HepG2 (cell line): ENCODE results near the gene TIMP3. TPM values are rescaled to one million over a fixed set of nuclear protein-coding genes. Genes with fewer than 3 reads are reported as not detected.

ENCODE experiments used
- ATAC-seq: fragments of 200-7000 bp; cut with Tn5 transposase; 3 replicates; pipeline ENCODE4 v1.9.1; 2020; ENCODE audit warnings: mild to moderate bottlenecking, moderate library complexity
- BruUV-seq: library from RNA; stranded (reverse); fragments of 400-500 nt; replicated peaks from 2 replicates; lab custom pipeline; 2021; lab: Mats Ljungman, UMichigan
- CTCF ChIA-PET: fragments of 300-600 bp; formaldehyde crosslinking; extraction: SDS; loops from one replicate; lab custom pipeline; 2021; ENCODE audit warnings: low total read pairs, inconsistent platforms, low intra/inter-chr PET ratio; lab: Yijun Ruan, JAX
- POLR2A ChIA-PET: fragments of 350-600 bp; sonication (Branson Sonifier 250); formaldehyde crosslinking; loops from one replicate; lab custom pipeline; 2020; ENCODE audit warnings: antibody characterized with exemption, inconsistent platforms; lab: Yijun Ruan, JAX
- DNase-seq: peaks from one replicate; pipeline ENCODE4 v3.0.0-alpha.2; 2015; ENCODE audit warnings: low spot score
- FAIRE-seq: peaks from 3 replicates; lab custom pipeline; 2011; peaks lifted over from hg19 to GRCh38; lab: Jason Lieb, UNC
- H2AFZ ChIP-seq: one replicate; pipeline ENCODE4 v1.6.1; 2011; ENCODE audit warnings: low read length, inconsistent platforms
- H3K27ac ChIP-seq: fragments of 300-600 bp; 3 replicates; pipeline ENCODE4 v1.8.0; 2011; ENCODE audit warnings: mixed run types, mild to moderate bottlenecking, mixed read lengths, low read length, inconsistent platforms; ENCODE audit not compliant: insufficient read depth; ENCODE audit errors: extremely low read length
- H3K27me3 ChIP-seq, 2 experiments: fragments of 200-600 bp in 1 of 2; 2 replicates in 1 of 2; 3 replicates in 1 of 2; pipeline versions ENCODE4 v1.6.0 to v1.8.0; 2011; ENCODE audit warnings: low read length in 2 of 2, mild to moderate bottlenecking in 2 of 2, moderate library complexity in 2 of 2, inconsistent platforms in 1 of 2; ENCODE audit not compliant: insufficient read depth in 2 of 2, control insufficient read depth in 1 of 2
- H3K36me3 ChIP-seq, 2 experiments: fragments of 200-600 bp in 1 of 2; replicated peaks in 1 of 2; 2 replicates in 1 of 2; 3 replicates in 1 of 2; pipeline versions ENCODE4 v1.5.1 to v1.8.0; 2011; ENCODE audit warnings: low read length in 2 of 2, inconsistent platforms in 1 of 2; ENCODE audit not compliant: insufficient read depth in 2 of 2, control insufficient read depth in 1 of 2
- H3K4me1 ChIP-seq: 2 replicates; pipeline ENCODE4 v1.5.1; 2012; ENCODE audit warnings: low read length, inconsistent platforms; ENCODE audit not compliant: insufficient read depth
- H3K4me2 ChIP-seq: 2 replicates; pipeline ENCODE4 v1.6.0; 2011; ENCODE audit warnings: low read depth, low read length, inconsistent platforms
- H3K4me3 ChIP-seq, 3 experiments: fragments of 200-600 bp in 1 of 3; sonication (generic), shearing (Covaris generic) in 1 of 3; replicated peaks in 1 of 3; 2 replicates each; pipeline ENCODE4 v1.5.1; 2011 to 2016; ENCODE audit warnings: low read length in 3 of 3, inconsistent platforms in 2 of 3, low read depth in 2 of 3, mild to moderate bottlenecking in 2 of 3, control low read depth in 1 of 3, mixed read lengths in 1 of 3; ENCODE audit not compliant: insufficient read depth in 1 of 3
- H3K79me2 ChIP-seq: one replicate; pipeline ENCODE4 v1.6.1; 2011; ENCODE audit warnings: low read length, inconsistent platforms; ENCODE audit not compliant: insufficient read depth
- H3K9ac ChIP-seq: 2 replicates; pipeline ENCODE4 v1.6.0; 2011; ENCODE audit warnings: mild to moderate bottlenecking, low read depth, low read length, inconsistent platforms; ENCODE audit not compliant: insufficient read depth
- H3K9me3 ChIP-seq: 2 replicates; pipeline ENCODE4 v1.5.1; 2012; ENCODE audit warnings: mild to moderate bottlenecking, low read length
- H4K20me1 ChIP-seq: 2 replicates; pipeline ENCODE4 v1.6.0; 2011; ENCODE audit warnings: inconsistent platforms, mild to moderate bottlenecking, low read length, moderate library complexity; ENCODE audit not compliant: insufficient read depth
- ARID2 ChIP-seq: sonication (generic); formaldehyde crosslinking; IDR thresholded peaks from 2 replicates; pipeline ENCODE4 v1.8.1; 2022; ENCODE audit warnings: mild to moderate bottlenecking, missing genetic modification reagents, borderline replicate concordance
- ATF7-NPFF ChIP-seq: sonication (generic); formaldehyde crosslinking; IDR thresholded peaks from 2 replicates; pipeline ENCODE4 v1.8.1; 2023; ENCODE audit warnings: mild to moderate bottlenecking, low read depth, missing genetic modification reagents, moderate library complexity
- ELF3 ChIP-seq: IDR thresholded peaks from 2 replicates; pipeline ENCODE4 v1.6.1; 2016; ENCODE audit warnings: missing genetic modification reagents, missing compliant biosample characterization
- MEF2D ChIP-seq: sonication (generic); formaldehyde crosslinking; IDR thresholded peaks from 2 replicates; pipeline ENCODE4 v1.5.1; 2020; ENCODE audit warnings: mild to moderate bottlenecking, missing genetic modification reagents
- MLLT10 ChIP-seq: sonication (generic); formaldehyde crosslinking; IDR thresholded peaks from 2 replicates; pipeline ENCODE4 v1.4.0; 2020; ENCODE audit warnings: missing genetic modification reagents
- PHF21A ChIP-seq: sonication (generic); formaldehyde crosslinking; IDR thresholded peaks from 2 replicates; pipeline ENCODE4 v1.5.0; 2020; ENCODE audit warnings: mild to moderate bottlenecking, missing genetic modification reagents
- POGK ChIP-seq: sonication (generic); formaldehyde crosslinking; conservative IDR thresholded peaks from 2 replicates; pipeline ENCODE4 v1.8.0; 2022; ENCODE audit warnings: mild to moderate bottlenecking, moderate library complexity, missing genetic modification reagents
- PRMT3 ChIP-seq: sonication (generic); formaldehyde crosslinking; IDR thresholded peaks from 2 replicates; pipeline ENCODE4 v1.8.1; 2022; ENCODE audit warnings: low read depth, mild to moderate bottlenecking, moderate library complexity, missing genetic modification reagents, borderline replicate concordance
- SKIL ChIP-seq: sonication (generic); formaldehyde crosslinking; IDR thresholded peaks from 2 replicates; pipeline ENCODE4 v1.8.0; 2022; ENCODE audit warnings: missing genetic modification reagents, mild to moderate bottlenecking, moderate library complexity, borderline replicate concordance
- SOX6 ChIP-seq, 2 experiments: fragments of 450-650 bp in 1 of 2; sonication (generic) in 1 of 2; formaldehyde crosslinking in 1 of 2; IDR thresholded peaks; 2 replicates each; pipeline versions ENCODE4 v1.4.0 to v1.6.1; 2017 to 2020; ENCODE audit warnings: antibody characterized with exemption in 1 of 2, mild to moderate bottlenecking in 1 of 2, missing genetic modification reagents in 1 of 2
- SP2 ChIP-seq: sonication (generic); formaldehyde crosslinking; IDR thresholded peaks from 2 replicates; pipeline ENCODE4 v1.5.1; 2020; ENCODE audit warnings: mild to moderate bottlenecking, missing genetic modification reagents
- ZBTB3 ChIP-seq: sonication (generic); formaldehyde crosslinking; IDR thresholded peaks from 2 replicates; pipeline ENCODE4 v1.4.0; 2020; ENCODE audit warnings: low read depth, mild to moderate bottlenecking, moderate library complexity, missing genetic modification reagents, borderline replicate concordance
- ZNF180 ChIP-seq: sonication (generic); formaldehyde crosslinking; IDR thresholded peaks from 2 replicates; pipeline ENCODE4 v1.4.0; 2020; ENCODE audit warnings: low read depth, missing genetic modification reagents, borderline replicate concordance
- ZNF281 ChIP-seq: sonication (generic); formaldehyde crosslinking; IDR thresholded peaks from 2 replicates; pipeline ENCODE4 v1.4.0; 2020; ENCODE audit warnings: missing genetic modification reagents, borderline replicate concordance
- ZNF382 ChIP-seq: sonication (generic); formaldehyde crosslinking; IDR thresholded peaks from 2 replicates; pipeline ENCODE4 v1.5.0; 2020; ENCODE audit warnings: missing genetic modification reagents, mild to moderate bottlenecking, borderline replicate concordance
- ZNF501 ChIP-seq: sonication (generic); formaldehyde crosslinking; IDR thresholded peaks from 2 replicates; pipeline ENCODE4 v1.5.1; 2020; ENCODE audit warnings: mild to moderate bottlenecking, moderate library complexity, missing genetic modification reagents
- ZNF615 ChIP-seq: sonication (generic); formaldehyde crosslinking; IDR thresholded peaks from 2 replicates; pipeline ENCODE4 v1.5.0; 2020; ENCODE audit warnings: mild to moderate bottlenecking, missing genetic modification reagents, borderline replicate concordance
- ZNF619 ChIP-seq: sonication (generic); formaldehyde crosslinking; IDR thresholded peaks from 2 replicates; pipeline ENCODE4 v1.4.0; 2020; ENCODE audit warnings: mild to moderate bottlenecking, missing genetic modification reagents
- WGBS: methylation state at CpG from one replicate; pipeline ENCODE4 v1.1.6; 2017; ENCODE audit warnings: low lambda C conversion rate; 5-methylcytosine and 5-hydroxymethylcytosine counted together
- in situ Hi-C: cut with HindIII; loops from 2 replicates; pipeline ENCODE4 v1.10.0; 2017; ENCODE audit warnings: low pct_unique_long_range_greater_than_20kb; ENCODE audit not compliant: extremely low pct_ligation_motif_present
- intact Hi-C: fragments of 100-400 bp; cut with micrococcal nuclease; formaldehyde crosslinking; loops from one replicate; pipeline ENCODE4 v1.10.0; 2022; ENCODE audit not compliant: unreplicated experiment
- polyA plus RNA-seq, 8 experiments: library from polyadenylated mRNA; depleted of rRNA in 3 of 8; stranded (reverse) in 7 of 8; unstranded in 1 of 8; fragments of >200 nt; fragmentation: Illumina TruSeq in 4 of 8; extraction: Trizol in 4 of 8; gene quantifications; 2 replicates each; pipeline versions ENCODE4 v1.2.1 to v1.2.3, GENCODE V29; 2011 to 2016; ENCODE audit warnings: low read depth in 4 of 8, missing spikeins in 1 of 8, mixed read lengths in 1 of 8; ENCODE audit not compliant: insufficient read depth in 1 of 8
- total RNA-seq, 5 experiments: library from RNA; depleted of rRNA; stranded (reverse); fragments of >200 nt; fragmentation: Illumina TruSeq; extraction: Trizol; gene quantifications; 2 replicates each; pipeline ENCODE4 v1.2.3, GENCODE V29; 2016; ENCODE audit warnings: low read depth in 1 of 5

Gene TIMP3
- total and polyA plus RNA-seq, 2 of the 13 experiments (the other 11 are each of a cell fraction or from before 2014, with no cell fraction given): 57.3 to 86.6 TPM

GRCh38 chr22:32775957-32776356, 25.5 kb upstream of the TIMP3 start:
- in situ Hi-C loops: no loop called here
- TF ChIP-seq MLLT10 (no peak), ZNF382 (CRISPR knock-in tag) (no peak), MEF2D (CRISPR knock-in tag) (no peak), PHF21A (CRISPR knock-in tag) (no peak), ATF7-NPFF (no peak), SP2 (CRISPR knock-in tag) (no peak), ARID2 (no peak), ZBTB3 (CRISPR knock-in tag) (no peak), ZNF619 (CRISPR knock-in tag) (no peak), ZNF180 (CRISPR knock-in tag) (no peak), ZNF281 (CRISPR knock-in tag) (no peak), PRMT3 (CRISPR knock-in tag) (no peak), SKIL (CRISPR knock-in tag) (no peak), ELF3 (peak; percentile 76), POGK (CRISPR knock-in tag) (no peak), ZNF615 (CRISPR knock-in tag) (no peak), ZNF501 (CRISPR knock-in tag) (no peak), SOX6 (IDR thresholded peaks at IDR 0.05) (no peak), SOX6 (CRISPR knock-in tag; IDR thresholded peaks at IDR 0.05) (no peak; the same call in 1 of the 2 replicates)

More at GRCh38 chr22:32775957-32776356, 25.5 kb upstream of the TIMP3 start:
- peak; percentile 68 for DNase-seq
- 46% methylated on average over 6 of the region's 6 CpGs for WGBS
- H3K9me3 ChIP-seq: no peaks in the 10 kb centered on the region
- H3K9ac ChIP-seq: no peak overlapping the region
- FAIRE-seq: no peak
- ATAC-seq: peak; percentile 61
- H3K4me3 ChIP-seq: no peak overlapping the region
- no peaks in the 10 kb centered on the region for H3K27me3 ChIP-seq
- no TSS peak for BruUV-seq
- POLR2A ChIA-PET: interaction anchor here (1.0 to 2.0 kb wide), 2 partner anchors 18 to 26 kb away, joined by 4 to 6 read pairs; partner anchors contain the start of gene TIMP3
- intact Hi-C loops: loop anchor here (1.0 kb wide), 1 partner anchor 47 kb away; no protein-coding TSS in a partner anchor
- H3K36me3 ChIP-seq: no peaks in the 10 kb centered on the region
- H3K79me2 ChIP-seq: peaks cover 6% of the 10 kb centered on the region
- H2AFZ ChIP-seq: no peak overlapping the region
- no peaks in the 10 kb centered on the region for H4K20me1 ChIP-seq
- CTCF ChIA-PET: interaction anchor here (1.6 to 2.5 kb wide), 2 partner anchors 21 to 47 kb away, joined by 6 to 14 read pairs; no protein-coding TSS in a partner anchor
- no peak overlapping the region for H3K27ac ChIP-seq
- no peak overlapping the region for H3K4me2 ChIP-seq
- H3K4me1 ChIP-seq: peaks cover 54% of the 10 kb centered on the region
